Measurements from ENCODE around the gene NLRP2B. TPM values are rescaled to one million over a fixed set of nuclear protein-coding genes. Genes with fewer than 3 reads are reported as not detected.
"Not testable (repeated sequence)": the region's sequence is repeated elsewhere in the genome, so short reads cannot be mapped to it uniquely, and the experiment has no call there.

Gene NLRP2B
- not detected for total RNA-seq
- long read RNA-seq: 0 reads

- no peak for DNase-seq (ENCODE audit: low spot score)
These were observed at the start of gene NLRP2B for GRCh38 chrX:57680160-57680559. Gene NLRP2B, minus strand, starts transcription at chrX:57680260.

- not testable (repeated sequence) for DNase-seq (ENCODE audit: low spot score)
These were observed 45.9 kb upstream of the NLRP2B start for GRCh38 chrX:57725995-57726394.

- DNase-seq (ENCODE audit: low spot score): no peak
These were observed 1.3 kb upstream of the NLRP2B start for GRCh38 chrX:57681341-57681740.

- no peak for DNase-seq (ENCODE audit: low spot score)
These were observed 1.2 kb downstream of the NLRP2B start for GRCh38 chrX:57678686-57679428.

- no peak for DNase-seq (ENCODE audit: low spot score)
These were observed 2.8 kb downstream of the NLRP2B start for GRCh38 chrX:57677132-57677858.

GRCh38 chrX:57675320-57675719 is 4.7 kb downstream of the NLRP2B start:
- no peak for DNase-seq (ENCODE audit: low spot score)

GRCh38 chrX:57674861-57675260 is 5.2 kb downstream of the NLRP2B start:
- no peak for DNase-seq (ENCODE audit: low spot score)

GRCh38 chrX:57669961-57670360 is 10.1 kb downstream of the NLRP2B start:
- DNase-seq (ENCODE audit: low spot score): no peak

- no peak for DNase-seq (ENCODE audit: low spot score)
These were observed 13.1 kb downstream of the NLRP2B start for GRCh38 chrX:57667010-57667409.

GRCh38 chrX:57655065-57655464 is 25.0 kb downstream of the NLRP2B start:
- no peak for DNase-seq (ENCODE audit: low spot score)

- DNase-seq (ENCODE audit: low spot score): no peak
These were observed 27.4 kb downstream of the NLRP2B start for GRCh38 chrX:57652705-57653104.

GRCh38 chrX:57651169-57651919 is 28.7 kb downstream of the NLRP2B start:
- no peak for DNase-seq (ENCODE audit: low spot score)

GRCh38 chrX:57647020-57647419 is 33.0 kb downstream of the NLRP2B start:
- no peak for DNase-seq (ENCODE audit: low spot score)

GRCh38 chrX:57643698-57644097 is 36.4 kb downstream of the NLRP2B start:
- no peak for DNase-seq (ENCODE audit: low spot score)

GRCh38 chrX:57641338-57641737 is 38.7 kb downstream of the NLRP2B start:
- DNase-seq (ENCODE audit: low spot score): no peak

- DNase-seq (ENCODE audit: low spot score): no peak
These were observed 39.4 kb downstream of the NLRP2B start for GRCh38 chrX:57640674-57641016.

GRCh38 chrX:57629438-57629837 is 50.6 kb downstream of the NLRP2B start:
- not testable (repeated sequence) for DNase-seq (ENCODE audit: low spot score)

Other genes with a start within 250 kb of the NLRP2B start
- 6.5 TPM for gene ZXDB, start 88.2 kb downstream of the NLRP2B start, total RNA-seq
- gene ZXDA, start 230.2 kb upstream of the NLRP2B start, total RNA-seq: 3.3 TPM